ENCODE data around the gene PIR.

Gene PIR

GRCh38 chrX:15507005-15507404 lies 13.9 kb upstream of the PIR start:
- H3K36me3 ChIP-seq (ENCODE audit: control insufficient read depth in 2 of 2, insufficient read depth in 1 of 2, low read length in 2 of 2), result no peaks in the 10 kb centered on the region
- no peak overlapping the region for H3K4me3 ChIP-seq (ENCODE audit: low read depth, low read length)
- POLR2A ChIA-PET, result no interaction called here
- H3K27ac ChIP-seq (ENCODE audit: extremely low read depth, low read depth, low read length), result no peak overlapping the region
- no peaks in the 10 kb centered on the region for H3K4me1 ChIP-seq (ENCODE audit: control insufficient read depth, insufficient read depth, low read length)
- CTCF ChIA-PET, result interaction anchor here (0.5 to 1.5 kb wide), 3 partner anchors 9 to 345 kb away, joined by 3 to 4 read pairs (median 4); no protein-coding TSS in a partner anchor
- no peaks in the 10 kb centered on the region for H3K9me3 ChIP-seq (ENCODE audit: control insufficient read depth, insufficient read depth, low read depth, low read length)
- TF ChIP-seq ZNF645 (tag by site-specific recombination; IDR thresholded peaks at IDR 0.05) (no peak), YY2 (tag by site-specific recombination; IDR thresholded peaks at IDR 0.05) (no peak), ZNF112 (tag by site-specific recombination; IDR thresholded peaks at IDR 0.05) (no peak), ZSCAN4 (tag by site-specific recombination; IDR thresholded peaks at IDR 0.05) (no peak), ZBTB17 (tag by site-specific recombination; IDR thresholded peaks at IDR 0.05) (no peak), PRDM10 (tag by site-specific recombination; IDR thresholded peaks at IDR 0.05) (no peak)

GRCh38 chrX:15505101-15505500 lies 12.0 kb upstream of the PIR start:
- H3K36me3 ChIP-seq (ENCODE audit: control insufficient read depth in 2 of 2, insufficient read depth in 1 of 2, low read length in 2 of 2), result no peaks in the 10 kb centered on the region
- H3K9me3 ChIP-seq (ENCODE audit: control insufficient read depth, insufficient read depth, low read depth, low read length), result no peaks in the 10 kb centered on the region
- no peak for TF ChIP-seq BCL11A (tag by site-specific recombination; IDR thresholded peaks at IDR 0.05; ENCODE audit: low read depth)
- no peak for TF ChIP-seq ZNF350 (tag by site-specific recombination; IDR thresholded peaks at IDR 0.05)
- no peak for TF ChIP-seq ZNF785 (tag by site-specific recombination; IDR thresholded peaks at IDR 0.05)
- no peak for TF ChIP-seq ZFHX2 (tag by site-specific recombination; conservative IDR thresholded peaks at IDR 0.05)
- TF ChIP-seq GFI1B (tag by site-specific recombination; IDR thresholded peaks at IDR 0.05), result no peak
- TF ChIP-seq ZNF155 (tag by site-specific recombination; IDR thresholded peaks at IDR 0.05), result no peak
- TF ChIP-seq ZFP41 (tag by site-specific recombination; IDR thresholded peaks at IDR 0.05; ENCODE audit: borderline replicate concordance), result no peak
- no peak for TF ChIP-seq ZNF621 (tag by site-specific recombination; IDR thresholded peaks at IDR 0.05)
- no peak for TF ChIP-seq ZNF23 (tag by site-specific recombination; IDR thresholded peaks at IDR 0.05; ENCODE audit: borderline replicate concordance)
- no peak for TF ChIP-seq ZNF354C (tag by site-specific recombination; IDR thresholded peaks at IDR 0.05; ENCODE audit: borderline replicate concordance, low read depth)
- no peak for TF ChIP-seq ZNF148 (tag by site-specific recombination; IDR thresholded peaks at IDR 0.05; ENCODE audit: borderline replicate concordance)
- no peak for TF ChIP-seq INSM2 (tag by site-specific recombination; IDR thresholded peaks at IDR 0.05)
- no peak for TF ChIP-seq ZNF658 (tag by site-specific recombination; IDR thresholded peaks at IDR 0.05)
- TF ChIP-seq ZNF830 (tag by site-specific recombination; IDR thresholded peaks at IDR 0.05; ENCODE audit: low read depth), result no peak
- TF ChIP-seq PRDM6 (tag by site-specific recombination; IDR thresholded peaks at IDR 0.05), result no peak
- H3K4me3 ChIP-seq (ENCODE audit: low read depth, low read length), result no peak overlapping the region
- H3K27ac ChIP-seq (ENCODE audit: extremely low read depth, low read depth, low read length), result no peak overlapping the region
- no peaks in the 10 kb centered on the region for H3K4me1 ChIP-seq (ENCODE audit: control insufficient read depth, insufficient read depth, low read length)
- POLR2A ChIA-PET, result no interaction called here
- CTCF ChIA-PET, result interaction anchor here (0.8 to 0.9 kb wide), 2 partner anchors 60 to 143 kb away, joined by 3 read pairs; no protein-coding TSS in a partner anchor

Data from HEK293 (cell line).